ENCODE measurements around the gene CACNB2.
"Not testable (repeated sequence)": the region's sequence is repeated elsewhere in the genome, so short reads cannot be mapped to it uniquely, and the experiment has no call there.

CACNB2 gene

GRCh38 chr10:18145652-18146051, 5.4 kb downstream of the CACNB2 start:
- DNase-seq (ENCODE audit: low spot score) = no peak

- DNase-seq (ENCODE audit: low spot score) = no peak
Observed at GRCh38 chr10:18149196-18149800, 9.1 kb downstream of the CACNB2 start.

DNA sequence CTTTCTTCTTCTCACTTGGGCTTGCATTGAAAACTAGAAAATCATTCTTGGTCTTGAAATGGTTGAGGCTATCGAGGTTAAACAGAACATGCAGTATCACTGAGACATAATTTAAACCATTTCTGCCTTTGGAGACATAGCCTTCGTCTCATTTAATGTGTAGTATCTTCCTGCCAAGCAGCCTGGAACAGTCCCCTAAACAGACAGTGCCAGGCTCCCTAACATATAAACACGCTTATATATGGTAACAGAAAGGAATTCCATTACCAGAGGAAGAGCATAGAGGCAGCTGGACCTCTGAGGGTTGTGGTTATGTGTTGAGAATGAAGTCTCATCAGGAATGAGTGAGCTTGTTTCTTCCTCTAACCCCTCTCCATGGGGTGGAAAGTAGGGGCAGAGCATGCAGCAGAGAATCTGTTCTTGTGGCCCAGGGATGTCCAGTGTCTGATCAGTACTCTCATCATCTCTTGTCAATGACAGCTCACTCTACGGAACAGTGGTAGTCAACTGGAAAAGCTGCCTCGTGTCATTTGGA, 11.2 kb downstream of the CACNB2 start:
- DNase-seq (ENCODE audit: low spot score) = no peak

DNA sequence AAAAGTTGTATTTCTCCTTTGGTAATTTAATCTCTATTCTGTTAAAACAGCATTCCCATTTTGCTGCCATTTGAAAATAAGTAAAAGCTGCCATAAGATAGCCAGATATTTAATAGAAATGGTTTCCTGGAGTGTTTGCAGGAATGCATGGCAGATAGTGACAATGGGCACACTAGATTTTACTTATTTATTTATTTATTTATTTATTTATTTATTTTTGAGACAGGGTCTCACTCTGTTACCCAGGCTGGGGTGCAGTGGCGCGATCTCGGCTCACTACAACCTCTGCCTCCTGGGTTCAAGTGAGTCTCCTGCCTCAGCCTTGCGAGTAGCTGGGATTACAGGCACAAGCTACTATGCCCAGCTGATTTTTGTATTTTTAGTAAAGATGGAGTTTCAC, 13.2 kb downstream of the CACNB2 start:
- DNase-seq (ENCODE audit: low spot score) = not testable (repeated sequence)

DNA sequence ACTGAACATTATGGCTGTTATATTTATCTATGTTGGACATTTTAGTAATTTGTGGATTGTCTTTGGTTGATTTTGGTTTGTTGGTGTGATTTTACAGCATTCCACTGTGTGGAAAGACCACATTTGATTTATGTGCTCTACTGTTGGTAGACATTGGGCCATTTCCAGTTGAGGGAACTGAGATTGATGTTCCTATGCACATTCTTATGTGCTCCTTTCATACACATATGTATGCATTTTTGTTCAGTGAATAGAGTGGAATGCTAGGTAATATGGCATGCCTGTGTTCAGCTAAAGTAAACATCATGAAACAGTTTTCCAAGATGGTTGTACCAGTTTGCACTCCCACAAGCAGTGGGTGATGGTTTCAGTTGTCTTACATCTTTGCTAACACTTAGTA, 15.1 kb downstream of the CACNB2 start:
- DNase-seq (ENCODE audit: low spot score) = no peak

DNA sequence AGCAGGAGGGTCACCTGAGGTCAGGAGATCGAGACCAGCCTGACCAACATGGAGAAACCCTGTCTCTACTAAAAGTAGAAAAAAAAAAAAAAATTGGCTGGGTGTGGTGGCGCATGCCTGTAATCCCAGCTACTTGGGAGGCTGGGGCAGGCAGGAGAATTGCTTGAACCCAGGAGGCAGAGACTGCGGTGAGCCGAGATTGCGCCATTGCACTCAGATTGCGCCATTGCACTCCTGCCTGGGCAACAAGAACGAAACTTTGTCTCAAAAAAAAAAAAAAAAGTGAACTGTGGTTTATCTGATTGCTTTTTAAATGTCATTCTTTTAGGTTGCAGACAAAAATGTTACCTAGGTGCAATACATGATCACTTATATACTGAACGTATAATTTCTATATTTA, 16.6 kb downstream of the CACNB2 start:
- not testable (repeated sequence) for DNase-seq (ENCODE audit: low spot score)

DNA sequence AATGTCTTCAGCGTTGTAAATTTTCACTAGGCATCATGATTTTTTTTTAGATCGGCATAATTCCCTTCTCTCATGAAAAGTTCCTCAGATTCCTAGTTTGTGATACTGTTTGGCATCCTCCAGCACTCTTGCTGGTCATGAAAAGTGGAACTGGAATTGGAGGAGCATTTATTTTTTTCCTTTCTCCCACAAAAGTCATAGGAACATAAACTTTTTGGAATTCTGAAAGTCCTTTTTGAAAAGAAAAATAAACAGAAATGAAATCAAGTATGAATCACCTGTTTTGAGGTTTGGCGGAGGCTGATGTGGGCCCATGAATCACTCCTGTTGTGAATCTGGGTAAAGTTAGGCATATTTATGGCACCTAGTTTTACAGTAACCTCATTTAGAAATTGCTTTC, 17.7 kb downstream of the CACNB2 start:
- DNase-seq (ENCODE audit: low spot score) = no peak

- no peak for DNase-seq (ENCODE audit: low spot score)
Observed at GRCh38 chr10:18158773-18159265, 18.6 kb downstream of the CACNB2 start.

GRCh38 chr10:18159557-18159956, 19.3 kb downstream of the CACNB2 start:
- DNase-seq (ENCODE audit: low spot score) = no peak

DNA sequence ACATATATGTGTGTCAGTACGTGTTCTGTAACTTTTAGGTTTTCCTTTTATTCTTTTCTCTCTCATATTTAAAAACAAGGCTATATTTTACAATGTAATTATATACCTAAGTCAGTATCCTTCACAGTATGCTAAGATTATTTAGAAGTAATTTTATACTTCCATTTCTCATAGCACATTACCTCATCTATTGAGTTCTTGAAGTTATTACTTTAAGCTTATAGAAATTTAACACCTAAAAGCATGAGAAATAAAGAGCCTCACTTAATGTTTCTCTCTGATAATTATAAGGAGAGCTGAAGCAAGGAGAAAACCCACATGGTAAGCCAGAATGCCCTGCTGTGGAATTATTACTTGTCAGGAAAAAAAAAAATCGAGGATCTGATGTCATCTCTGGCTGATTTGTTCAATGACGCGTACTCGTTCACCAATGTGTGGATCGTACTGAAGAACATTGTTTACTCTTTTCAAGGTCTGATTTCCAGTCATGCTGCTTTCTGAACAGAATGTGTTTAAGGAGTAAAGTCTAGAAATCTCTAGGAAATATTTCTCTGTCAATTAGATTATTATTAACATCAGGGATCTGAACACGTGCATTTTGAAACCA, 21.9 kb downstream of the CACNB2 start:
- DNase-seq (ENCODE audit: low spot score) = no peak

- DNase-seq (ENCODE audit: low spot score) = no peak
Observed at GRCh38 chr10:18164093-18164492, 23.9 kb downstream of the CACNB2 start.

GRCh38 chr10:18164748-18165361, 24.6 kb downstream of the CACNB2 start:
- no peak for DNase-seq (ENCODE audit: low spot score)

GRCh38 chr10:18178854-18179483, 38.7 kb downstream of the CACNB2 start:
- DNase-seq (ENCODE audit: low spot score) = no peak

DNA sequence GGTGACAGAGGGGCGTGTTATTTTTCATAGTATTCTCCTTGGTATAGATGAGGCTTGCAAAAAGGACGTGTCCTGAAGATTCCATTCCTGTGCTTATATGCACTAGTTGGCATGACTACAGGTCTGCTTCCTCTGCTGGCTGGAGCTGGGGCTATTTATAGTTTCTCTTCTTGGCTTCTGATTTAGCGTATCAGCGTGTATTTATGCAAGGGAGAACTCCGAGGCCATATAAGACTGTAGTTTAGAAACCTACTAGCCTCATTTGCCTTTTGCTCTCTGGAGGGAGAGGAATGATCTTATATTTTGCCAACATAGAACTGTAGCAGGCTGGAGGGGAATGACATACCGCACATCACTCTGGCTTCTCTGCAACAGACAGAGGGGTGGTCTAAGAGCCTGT, 39.7 kb downstream of the CACNB2 start:
- no peak for DNase-seq (ENCODE audit: low spot score)

- not testable (repeated sequence) for DNase-seq (ENCODE audit: low spot score)
Observed at GRCh38 chr10:18181382-18181781, 41.2 kb downstream of the CACNB2 start.

- DNase-seq (ENCODE audit: low spot score) = no peak
Observed at GRCh38 chr10:18185621-18186020, 45.4 kb downstream of the CACNB2 start.

GRCh38 chr10:18190840-18191239, 50.6 kb downstream of the CACNB2 start:
- no peak for DNase-seq (ENCODE audit: low spot score)

DNA sequence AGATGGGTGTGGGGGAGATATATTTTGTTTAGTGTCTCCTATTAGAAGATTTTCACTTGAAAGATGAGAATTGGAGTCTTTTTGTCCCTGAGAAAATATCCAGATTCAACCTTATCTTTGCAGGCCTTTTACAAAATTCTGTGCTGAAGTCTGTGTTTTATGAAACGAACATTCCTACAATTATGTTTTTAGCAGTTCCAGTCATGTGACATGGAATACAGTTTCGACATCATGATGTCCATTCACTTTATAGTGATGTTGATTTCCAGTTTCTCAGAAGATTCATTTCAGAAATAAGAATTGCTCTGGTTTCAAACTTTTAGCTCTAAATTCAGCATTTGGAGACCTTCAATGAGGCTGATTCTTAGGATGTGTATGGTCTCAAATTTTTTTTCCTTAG, 54.4 kb downstream of the CACNB2 start:
- DNase-seq (ENCODE audit: low spot score) = no peak

- DNase-seq (ENCODE audit: low spot score) = no peak
Observed at GRCh38 chr10:18195060-18195799, 55.0 kb downstream of the CACNB2 start.

DNA sequence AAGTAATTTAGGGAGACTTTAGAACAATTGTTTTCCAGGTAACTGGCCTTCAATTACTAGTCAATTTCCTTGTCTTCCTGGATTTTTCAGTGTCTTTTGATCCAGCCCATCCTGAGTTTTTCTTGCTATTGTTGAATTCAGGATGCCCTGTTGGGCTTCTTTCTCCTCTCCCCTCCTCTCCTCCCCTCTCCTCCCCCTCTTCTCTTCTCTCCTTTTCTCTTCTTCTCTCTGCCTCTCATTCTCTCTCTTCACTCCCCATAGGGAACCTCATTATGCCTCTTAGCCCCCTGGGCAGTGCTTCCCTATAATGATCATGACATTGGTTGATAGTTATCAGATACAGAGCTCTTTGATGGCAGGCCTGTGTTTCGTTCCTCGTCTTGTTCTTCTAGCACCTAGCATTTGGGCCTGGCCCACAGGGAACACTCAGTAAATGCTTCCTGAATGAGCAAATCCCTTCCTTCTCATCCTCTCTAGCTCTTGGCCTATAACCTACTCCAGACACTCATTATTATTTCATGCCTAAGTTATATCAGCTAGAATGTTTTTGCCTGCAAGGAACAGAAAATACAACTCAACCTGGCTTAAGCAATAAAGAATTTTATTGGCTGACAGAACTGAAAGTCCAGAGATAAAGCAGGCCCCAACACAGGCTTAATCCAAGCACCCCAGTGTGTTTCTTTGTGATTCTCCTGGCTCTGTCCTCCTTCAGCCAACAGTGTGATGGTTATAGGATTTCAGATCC, 56.8 kb downstream of the CACNB2 start:
- DNase-seq (ENCODE audit: low spot score) = no peak

DNA sequence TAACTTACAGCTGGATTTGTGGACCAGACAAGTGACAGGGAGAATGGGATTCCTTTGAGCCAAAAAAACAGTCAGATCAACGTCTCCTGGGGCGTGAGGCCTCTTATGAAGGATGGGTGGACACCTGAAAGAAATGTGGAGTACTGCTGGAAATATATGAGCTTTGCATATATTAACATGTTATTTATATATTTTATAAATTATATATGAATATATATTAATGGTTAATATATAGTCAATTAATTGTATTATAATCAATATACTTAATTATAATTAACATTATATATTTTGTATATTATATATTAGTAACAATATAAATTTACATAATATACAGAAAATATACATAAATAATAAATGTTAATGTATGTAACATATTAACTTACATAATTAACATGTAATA, 57.5 kb downstream of the CACNB2 start:
- DNase-seq (ENCODE audit: low spot score) = no peak
